HepG2 (cell line): ENCODE data around the gene PAMR1. TPM values are rescaled to one million over a fixed set of nuclear protein-coding genes. Genes with fewer than 3 reads are reported as not detected.

ENCODE experiments used
- ATAC-seq: fragments of 200-7000 bp; cut with Tn5 transposase; 3 replicates; pipeline ENCODE4 v1.9.1; 2020; ENCODE audit warnings: mild to moderate bottlenecking, moderate library complexity
- BruUV-seq: library from RNA; stranded (reverse); fragments of 400-500 nt; replicated peaks from 2 replicates; lab custom pipeline; 2021; lab: Mats Ljungman, UMichigan
- CTCF ChIA-PET: fragments of 300-600 bp; formaldehyde crosslinking; extraction: SDS; loops from one replicate; lab custom pipeline; 2021; ENCODE audit warnings: low total read pairs, inconsistent platforms, low intra/inter-chr PET ratio; lab: Yijun Ruan, JAX
- POLR2A ChIA-PET: fragments of 350-600 bp; sonication (Branson Sonifier 250); formaldehyde crosslinking; loops from one replicate; lab custom pipeline; 2020; ENCODE audit warnings: antibody characterized with exemption, inconsistent platforms; lab: Yijun Ruan, JAX
- DNase-seq: peaks from one replicate; pipeline ENCODE4 v3.0.0-alpha.2; 2015; ENCODE audit warnings: low spot score
- FAIRE-seq: peaks from 3 replicates; lab custom pipeline; 2011; peaks lifted over from hg19 to GRCh38; lab: Jason Lieb, UNC
- H2AFZ ChIP-seq: one replicate; pipeline ENCODE4 v1.6.1; 2011; ENCODE audit warnings: low read length, inconsistent platforms
- H3K27ac ChIP-seq: fragments of 300-600 bp; 3 replicates; pipeline ENCODE4 v1.8.0; 2011; ENCODE audit warnings: mixed run types, mild to moderate bottlenecking, mixed read lengths, low read length, inconsistent platforms; ENCODE audit not compliant: insufficient read depth; ENCODE audit errors: extremely low read length
- H3K27me3 ChIP-seq, 2 experiments: fragments of 200-600 bp in 1 of 2; 2 replicates in 1 of 2; 3 replicates in 1 of 2; pipeline versions ENCODE4 v1.6.0 to v1.8.0; 2011; ENCODE audit warnings: low read length in 2 of 2, mild to moderate bottlenecking in 2 of 2, moderate library complexity in 2 of 2, inconsistent platforms in 1 of 2; ENCODE audit not compliant: insufficient read depth in 2 of 2, control insufficient read depth in 1 of 2
- H3K36me3 ChIP-seq, 2 experiments: fragments of 200-600 bp in 1 of 2; replicated peaks in 1 of 2; 2 replicates in 1 of 2; 3 replicates in 1 of 2; pipeline versions ENCODE4 v1.5.1 to v1.8.0; 2011; ENCODE audit warnings: low read length in 2 of 2, inconsistent platforms in 1 of 2; ENCODE audit not compliant: insufficient read depth in 2 of 2, control insufficient read depth in 1 of 2
- H3K4me1 ChIP-seq: 2 replicates; pipeline ENCODE4 v1.5.1; 2012; ENCODE audit warnings: low read length, inconsistent platforms; ENCODE audit not compliant: insufficient read depth
- H3K4me2 ChIP-seq: 2 replicates; pipeline ENCODE4 v1.6.0; 2011; ENCODE audit warnings: low read depth, low read length, inconsistent platforms
- H3K4me3 ChIP-seq, 3 experiments: fragments of 200-600 bp in 1 of 3; sonication (generic), shearing (Covaris generic) in 1 of 3; replicated peaks in 1 of 3; 2 replicates each; pipeline ENCODE4 v1.5.1; 2011 to 2016; ENCODE audit warnings: low read length in 3 of 3, inconsistent platforms in 2 of 3, low read depth in 2 of 3, mild to moderate bottlenecking in 2 of 3, control low read depth in 1 of 3, mixed read lengths in 1 of 3; ENCODE audit not compliant: insufficient read depth in 1 of 3
- H3K79me2 ChIP-seq: one replicate; pipeline ENCODE4 v1.6.1; 2011; ENCODE audit warnings: low read length, inconsistent platforms; ENCODE audit not compliant: insufficient read depth
- H3K9ac ChIP-seq: 2 replicates; pipeline ENCODE4 v1.6.0; 2011; ENCODE audit warnings: mild to moderate bottlenecking, low read depth, low read length, inconsistent platforms; ENCODE audit not compliant: insufficient read depth
- H3K9me3 ChIP-seq: 2 replicates; pipeline ENCODE4 v1.5.1; 2012; ENCODE audit warnings: mild to moderate bottlenecking, low read length
- H4K20me1 ChIP-seq: 2 replicates; pipeline ENCODE4 v1.6.0; 2011; ENCODE audit warnings: inconsistent platforms, mild to moderate bottlenecking, low read length, moderate library complexity; ENCODE audit not compliant: insufficient read depth
- AKNA ChIP-seq: sonication (generic); formaldehyde crosslinking; IDR thresholded peaks from 2 replicates; pipeline ENCODE4 v1.4.0; 2020; ENCODE audit warnings: missing genetic modification reagents, borderline replicate concordance
- ATAD3A ChIP-seq: sonication (generic); formaldehyde crosslinking; IDR thresholded peaks from 2 replicates; pipeline ENCODE4 v1.4.0; 2020; ENCODE audit warnings: missing genetic modification reagents
- DR1 ChIP-seq: sonication (generic); formaldehyde crosslinking; IDR thresholded peaks from 2 replicates; pipeline ENCODE4 v1.8.0; 2021; ENCODE audit warnings: mild to moderate bottlenecking, missing genetic modification reagents, inconsistent platforms
- FOXK1 ChIP-seq: sonication (generic); formaldehyde crosslinking; IDR thresholded peaks from 2 replicates; pipeline ENCODE4 v1.4.0; 2020; ENCODE audit warnings: low read depth, missing genetic modification reagents, borderline replicate concordance
- MXD4 ChIP-seq: IDR thresholded peaks from 2 replicates; pipeline ENCODE4 v1.6.1; 2016; ENCODE audit warnings: mild to moderate bottlenecking, missing biosample characterization, missing genetic modification reagents
- NKX3-1 ChIP-seq: sonication (generic); formaldehyde crosslinking; IDR thresholded peaks from 2 replicates; pipeline ENCODE4 v1.5.0; 2020; ENCODE audit warnings: missing genetic modification reagents
- NR2F2 ChIP-seq: IDR thresholded peaks from 2 replicates; pipeline ENCODE4 v1.6.1; 2012; ENCODE audit warnings: low read depth, inconsistent platforms, borderline replicate concordance
- RXRA ChIP-seq: sonication (generic); formaldehyde crosslinking; IDR thresholded peaks from 2 replicates; pipeline ENCODE4 v1.5.1; 2020; ENCODE audit warnings: missing genetic modification reagents
- SMAD9 ChIP-seq: sonication (generic); formaldehyde crosslinking; IDR thresholded peaks from 2 replicates; pipeline ENCODE4 v1.5.1; 2020; ENCODE audit warnings: mild to moderate bottlenecking, missing genetic modification reagents
- SNAPC2 ChIP-seq: sonication (generic); formaldehyde crosslinking; IDR thresholded peaks from 2 replicates; pipeline ENCODE4 v1.8.1; 2022; ENCODE audit warnings: mild to moderate bottlenecking, missing genetic modification reagents
- SPEN ChIP-seq: sonication (generic); formaldehyde crosslinking; IDR thresholded peaks from 2 replicates; pipeline ENCODE4 v1.5.1; 2020; ENCODE audit warnings: low read depth, mild to moderate bottlenecking, missing genetic modification reagents
- ZFP36L2 ChIP-seq: sonication (generic); formaldehyde crosslinking; IDR thresholded peaks from 2 replicates; pipeline ENCODE4 v1.4.0; 2020; ENCODE audit warnings: missing genetic modification reagents
- ZIK1 ChIP-seq: sonication (generic); formaldehyde crosslinking; IDR thresholded peaks from 2 replicates; pipeline ENCODE4 v1.5.0; 2020; ENCODE audit warnings: mild to moderate bottlenecking, low read depth, missing genetic modification reagents, borderline replicate concordance
- ZNF12 ChIP-seq: sonication (generic); formaldehyde crosslinking; IDR thresholded peaks from 2 replicates; pipeline ENCODE4 v1.5.0; 2020; ENCODE audit warnings: missing genetic modification reagents
- ZNF335 ChIP-seq: sonication (generic); formaldehyde crosslinking; IDR thresholded peaks from 2 replicates; pipeline ENCODE4 v1.4.0; 2020; ENCODE audit warnings: missing genetic modification reagents
- ZNF616 ChIP-seq: sonication (generic); formaldehyde crosslinking; IDR thresholded peaks from 2 replicates; pipeline ENCODE4 v1.5.0; 2020; ENCODE audit warnings: low read depth, mild to moderate bottlenecking, missing genetic modification reagents
- ZNF652 ChIP-seq: IDR thresholded peaks from 2 replicates; pipeline ENCODE4 v1.6.1; 2016; ENCODE audit warnings: low read depth, borderline replicate concordance
- WGBS: methylation state at CpG from one replicate; pipeline ENCODE4 v1.1.6; 2017; ENCODE audit warnings: low lambda C conversion rate; 5-methylcytosine and 5-hydroxymethylcytosine counted together
- in situ Hi-C: cut with HindIII; loops from 2 replicates; pipeline ENCODE4 v1.10.0; 2017; ENCODE audit warnings: low pct_unique_long_range_greater_than_20kb; ENCODE audit not compliant: extremely low pct_ligation_motif_present
- intact Hi-C: fragments of 100-400 bp; cut with micrococcal nuclease; formaldehyde crosslinking; loops from one replicate; pipeline ENCODE4 v1.10.0; 2022; ENCODE audit not compliant: unreplicated experiment
- polyA plus RNA-seq, 8 experiments: library from polyadenylated mRNA; depleted of rRNA in 3 of 8; stranded (reverse) in 7 of 8; unstranded in 1 of 8; fragments of >200 nt; fragmentation: Illumina TruSeq in 4 of 8; extraction: Trizol in 4 of 8; gene quantifications; 2 replicates each; pipeline versions ENCODE4 v1.2.1 to v1.2.3, GENCODE V29; 2011 to 2016; ENCODE audit warnings: low read depth in 4 of 8, missing spikeins in 1 of 8, mixed read lengths in 1 of 8; ENCODE audit not compliant: insufficient read depth in 1 of 8
- total RNA-seq, 5 experiments: library from RNA; depleted of rRNA; stranded (reverse); fragments of >200 nt; fragmentation: Illumina TruSeq; extraction: Trizol; gene quantifications; 2 replicates each; pipeline ENCODE4 v1.2.3, GENCODE V29; 2016; ENCODE audit warnings: low read depth in 1 of 5
- TF ChIP-seq, protein P1 (sequence below): sonication (generic); formaldehyde crosslinking; IDR thresholded peaks from 2 replicates; pipeline ENCODE4 v1.4.0; 2020; ENCODE audit warnings: missing genetic modification reagents

PAMR1 gene
- total and polyA plus RNA-seq, 2 of the 13 experiments (the other 11 are each of a cell fraction or from before 2014, with no cell fraction given) = not detected

DNA sequence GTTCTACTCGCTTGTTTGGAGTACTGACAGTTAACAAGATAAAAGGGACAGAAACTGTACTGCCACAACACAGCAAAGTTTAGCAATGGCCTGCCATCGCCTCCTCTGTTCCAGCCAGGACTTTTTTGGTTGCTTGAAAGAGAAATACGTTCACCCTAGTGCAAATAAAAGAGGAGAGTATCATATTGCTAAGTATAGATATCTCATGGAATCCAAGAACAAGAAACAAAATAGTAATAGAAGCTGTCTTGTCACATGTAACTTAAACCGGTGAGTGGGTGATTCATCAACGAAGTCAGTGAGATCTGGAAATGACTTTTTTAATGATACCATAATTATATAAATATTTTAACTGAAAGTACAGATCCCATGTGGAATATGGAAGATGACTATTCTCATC is 141.5 kb downstream of the PAMR1 start:
- 44% methylated on average over 5 of the region's 5 CpGs for WGBS
- no peak for TF ChIP-seq ZIK1
- TF ChIP-seq MXD4 (CRISPR knock-in tag) = no peak
- TF ChIP-seq ZNF652 (CRISPR knock-in tag) = no peak
- TF ChIP-seq RXRA = no peak
- no peak for TF ChIP-seq ZFP36L2 (CRISPR knock-in tag)
- TF ChIP-seq ZNF616 (CRISPR knock-in tag) = no peak
- no peak for TF ChIP-seq DR1 (CRISPR knock-in tag)
- no peak for TF ChIP-seq AKNA (CRISPR knock-in tag)
- no peak for TF ChIP-seq FOXK1 (CRISPR knock-in tag)
- TF ChIP-seq SMAD9 (CRISPR knock-in tag) = no peak
- no peak for TF ChIP-seq ATAD3A
- no peak for TF ChIP-seq SNAPC2 (CRISPR knock-in tag)
- TF ChIP-seq NR2F2 = no peak
- TF ChIP-seq SPEN = no peak
- TF ChIP-seq, protein P1, sequence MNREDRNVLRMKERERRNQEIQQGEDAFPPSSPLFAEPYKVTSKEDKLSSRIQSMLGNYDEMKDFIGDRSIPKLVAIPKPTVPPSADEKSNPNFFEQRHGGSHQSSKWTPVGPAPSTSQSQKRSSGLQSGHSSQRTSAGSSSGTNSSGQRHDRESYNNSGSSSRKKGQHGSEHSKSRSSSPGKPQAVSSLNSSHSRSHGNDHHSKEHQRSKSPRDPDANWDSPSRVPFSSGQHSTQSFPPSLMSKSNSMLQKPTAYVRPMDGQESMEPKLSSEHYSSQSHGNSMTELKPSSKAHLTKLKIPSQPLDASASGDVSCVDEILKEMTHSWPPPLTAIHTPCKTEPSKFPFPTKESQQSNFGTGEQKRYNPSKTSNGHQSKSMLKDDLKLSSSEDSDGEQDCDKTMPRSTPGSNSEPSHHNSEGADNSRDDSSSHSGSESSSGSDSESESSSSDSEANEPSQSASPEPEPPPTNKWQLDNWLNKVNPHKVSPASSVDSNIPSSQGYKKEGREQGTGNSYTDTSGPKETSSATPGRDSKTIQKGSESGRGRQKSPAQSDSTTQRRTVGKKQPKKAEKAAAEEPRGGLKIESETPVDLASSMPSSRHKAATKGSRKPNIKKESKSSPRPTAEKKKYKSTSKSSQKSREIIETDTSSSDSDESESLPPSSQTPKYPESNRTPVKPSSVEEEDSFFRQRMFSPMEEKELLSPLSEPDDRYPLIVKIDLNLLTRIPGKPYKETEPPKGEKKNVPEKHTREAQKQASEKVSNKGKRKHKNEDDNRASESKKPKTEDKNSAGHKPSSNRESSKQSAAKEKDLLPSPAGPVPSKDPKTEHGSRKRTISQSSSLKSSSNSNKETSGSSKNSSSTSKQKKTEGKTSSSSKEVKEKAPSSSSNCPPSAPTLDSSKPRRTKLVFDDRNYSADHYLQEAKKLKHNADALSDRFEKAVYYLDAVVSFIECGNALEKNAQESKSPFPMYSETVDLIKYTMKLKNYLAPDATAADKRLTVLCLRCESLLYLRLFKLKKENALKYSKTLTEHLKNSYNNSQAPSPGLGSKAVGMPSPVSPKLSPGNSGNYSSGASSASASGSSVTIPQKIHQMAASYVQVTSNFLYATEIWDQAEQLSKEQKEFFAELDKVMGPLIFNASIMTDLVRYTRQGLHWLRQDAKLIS (CRISPR knock-in tag) = no peak
- TF ChIP-seq ZNF12 (CRISPR knock-in tag) = no peak
- no peak for TF ChIP-seq ZNF335
- no peak for TF ChIP-seq NKX3-1 (CRISPR knock-in tag)

More for the DNA sequence above, 141.5 kb downstream of the PAMR1 start:
- intact Hi-C loops (no loop called here), in situ Hi-C loops (loop anchor here (10.0 to 25.0 kb wide), 3 partner anchors 459 to 1022 kb away; partner anchors contain the start of gene ABTB2)
- H3K4me1 ChIP-seq = no peaks in the 10 kb centered on the region
- H4K20me1 ChIP-seq = no peaks in the 10 kb centered on the region
- no peak for ATAC-seq
- ChIA-PET POLR2A (no interaction called here), CTCF (no interaction called here)
- H3K36me3 ChIP-seq = no peaks in the 10 kb centered on the region
- H3K27ac ChIP-seq = no peak overlapping the region
- H3K9ac ChIP-seq = no peak overlapping the region
- H3K4me3 ChIP-seq = no peak overlapping the region
- H3K27me3 ChIP-seq = 0 out of 5 replicates have a peak, but pooled peaks cover 0 to 7% of the 10 kb centered on the region in 2 experiments
- DNase-seq = no peak
- BruUV-seq = no TSS peak
- no peaks in the 10 kb centered on the region for H3K9me3 ChIP-seq
- H3K79me2 ChIP-seq = no peaks in the 10 kb centered on the region
- FAIRE-seq = no peak
- no peak overlapping the region for H3K4me2 ChIP-seq
- H2AFZ ChIP-seq = no peak overlapping the region
